Common myeloid progenitor, CD34-positive (primary cell): ENCODE data around the gene NPAS3.

Experiments used
- CTCF ChIA-PET: fragments of 350-600 bp; sonication (Branson Sonifier 250); formaldehyde crosslinking; loops from one replicate; lab custom pipeline; 2021; ENCODE audit warnings: antibody characterized with exemption; lab: Charles Lee
- POLR2A ChIA-PET: fragments of 350-600 bp; sonication (Branson Sonifier 250); formaldehyde crosslinking; loops from one replicate; lab custom pipeline; 2021; ENCODE audit warnings: antibody characterized with exemption; lab: Charles Lee
- DNase-seq, 3 donors: peaks; one replicate each; pipeline versions ENCODE4 v3.0.0 to v3.0.0-alpha.2; 2013
- H3K27ac ChIP-seq, 2 experiments: 1 replicate in 1 of 2; 2 replicates in 1 of 2; pipeline ENCODE4 v1.7.0; 2013; ENCODE audit warnings: inconsistent platforms in 2 of 2, low read length in 2 of 2, mild to moderate bottlenecking in 2 of 2, low read depth in 1 of 2, moderate library complexity in 1 of 2; ENCODE audit not compliant: severe bottlenecking in 2 of 2, insufficient read depth in 1 of 2, poor library complexity in 1 of 2
- H3K27me3 ChIP-seq, 5 experiments: replicated peaks in 2 of 5; 1 replicate in 3 of 5; 2 replicates in 2 of 5; pipeline versions ENCODE4 v1.6.1 to v1.7.0; 2013; ENCODE audit warnings: low read length in 4 of 5, mild to moderate bottlenecking in 2 of 5, moderate library complexity in 2 of 5, inconsistent platforms in 1 of 5; ENCODE audit not compliant: insufficient read depth in 5 of 5, control insufficient read depth in 4 of 5
- H3K36me3 ChIP-seq, 4 experiments: 1 replicate in 2 of 4; 2 replicates in 2 of 4; pipeline versions ENCODE4 v1.6.1 to v1.7.0; 2013; ENCODE audit warnings: low read length in 3 of 4, control low read depth in 1 of 4, mild to moderate bottlenecking in 1 of 4; ENCODE audit not compliant: control insufficient read depth in 4 of 4, insufficient read depth in 4 of 4
- H3K4me1 ChIP-seq, 4 experiments: 1 replicate in 3 of 4; 2 replicates in 1 of 4; pipeline versions ENCODE4 v1.6.1 to v1.7.1; 2013; ENCODE audit warnings: low read length in 3 of 4, mild to moderate bottlenecking in 3 of 4, control low read depth in 1 of 4, inconsistent platforms in 1 of 4, moderate library complexity in 1 of 4; ENCODE audit not compliant: control insufficient read depth in 4 of 4, insufficient read depth in 4 of 4; ENCODE audit errors: control extremely low read depth in 1 of 4
- H3K4me3 ChIP-seq, 7 experiments: 1 replicate in 4 of 7; 2 replicates in 3 of 7; pipeline versions ENCODE4 v1.5.1 to v1.7.0; 2013; ENCODE audit warnings: mild to moderate bottlenecking in 7 of 7, low read length in 6 of 7, moderate library complexity in 6 of 7, inconsistent platforms in 2 of 7, low read depth in 2 of 7, control low read depth in 1 of 7; ENCODE audit not compliant: insufficient read depth in 4 of 7, control insufficient read depth in 1 of 7; ENCODE audit errors: extremely low read depth in 1 of 7
- H3K9me3 ChIP-seq, 5 experiments: 1 replicate in 4 of 5; 2 replicates in 1 of 5; pipeline versions ENCODE4 v1.6.1 to v1.7.1; 2013; ENCODE audit warnings: low read length in 4 of 5, mild to moderate bottlenecking in 2 of 5, inconsistent platforms in 1 of 5, low read depth in 1 of 5, moderate library complexity in 1 of 5; ENCODE audit not compliant: control insufficient read depth in 4 of 5, insufficient read depth in 2 of 5; ENCODE audit errors: control extremely low read depth in 1 of 5
- WGBS: methylation state at CpG from one replicate; pipeline ENCODE4 v1.1.5; 2013; ENCODE audit not compliant: insufficient coverage; 5-methylcytosine and 5-hydroxymethylcytosine counted together

The NPAS3 gene

GRCh38 chr14:32940711-32941667, 2.3 kb downstream of the NPAS3 start:
- H3K27me3 ChIP-seq = peaks cover 5 to 56% (median 24%) of the 10 kb centered on the region in 5 experiments

DNA sequence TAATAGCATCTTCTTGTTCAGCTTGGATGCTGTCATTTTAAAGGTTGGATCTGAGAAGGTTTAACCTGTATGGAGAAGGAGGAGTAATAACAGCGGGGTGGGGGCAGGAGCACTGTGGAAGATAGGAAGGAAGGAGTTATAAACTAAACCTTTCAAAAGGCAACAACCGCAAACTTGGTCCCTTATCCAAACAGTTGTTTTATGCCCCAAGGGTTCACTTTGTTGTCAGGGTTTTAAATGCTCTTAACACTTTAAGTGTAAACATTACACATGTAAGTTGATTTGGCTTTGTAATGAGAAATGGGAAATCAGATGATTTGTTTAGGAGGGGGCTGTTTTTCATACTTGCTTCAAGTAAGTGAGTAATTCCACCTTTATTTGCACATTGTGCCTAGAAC, 3.0 kb downstream of the NPAS3 start:
- Histone ChIP-seq H3K27ac (no peak overlapping the region), H3K4me1 (peaks cover 0 to 18% (median 14%) of the 10 kb centered on the region in 4 experiments), H3K9me3 (no peaks in the 10 kb centered on the region), H3K36me3 (no peaks in the 10 kb centered on the region), H3K4me3 (no peak overlapping the region), H3K27me3 (peaks cover under 1 to 49% (median 22%) of the 10 kb centered on the region in 5 experiments)
- DNase-seq = no peak
- 100% methylated on average over 1 of the region's 2 CpGs for WGBS
- CTCF ChIA-PET = no interaction called here
- POLR2A ChIA-PET = no interaction called here

More at GRCh38 chr14:32940711-32941667, 2.3 kb downstream of the NPAS3 start:
- Histone ChIP-seq H3K27ac (no peak overlapping the region), H3K4me3 (peak overlapping the region in 2 of 7 experiments; percentile 4 to 76), H3K9me3 (no peaks in the 10 kb centered on the region), H3K4me1 (peaks cover 0 to 18% (median 14%) of the 10 kb centered on the region in 4 experiments), H3K36me3 (no peaks in the 10 kb centered on the region)
- ChIA-PET CTCF (no interaction called here), POLR2A (no interaction called here)
- 100% methylated on average over 5 of the region's 7 CpGs for WGBS
- DNase-seq = no peak

GRCh38 chr14:32947081-32947480, 8.4 kb downstream of the NPAS3 start:
- POLR2A ChIA-PET = no interaction called here
- Histone ChIP-seq H3K4me3 (no peak overlapping the region), H3K27me3 (peaks cover 0 to 23% (median 0%) of the 10 kb centered on the region in 5 experiments)

DNA sequence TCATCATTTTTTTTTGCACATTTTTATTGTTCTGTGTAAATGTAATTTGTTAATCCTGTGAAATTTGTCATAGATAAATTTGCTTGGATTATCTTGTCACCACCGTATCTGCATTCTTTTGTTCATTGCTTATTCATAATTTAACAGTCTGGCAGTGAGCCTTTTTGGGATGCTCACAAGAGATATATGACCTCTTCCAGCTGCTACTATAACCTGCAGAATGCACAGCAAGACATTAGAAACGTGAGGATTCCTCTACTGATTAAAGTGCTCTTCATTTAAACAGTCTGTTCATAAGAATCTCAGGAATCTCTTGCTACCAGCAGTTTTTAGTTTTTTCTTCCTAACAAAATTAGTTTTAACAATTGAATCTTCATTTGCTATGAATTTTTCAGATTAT, 9.1 kb downstream of the NPAS3 start:
- Histone ChIP-seq H3K4me1 (no peaks in the 10 kb centered on the region), H3K4me3 (no peak overlapping the region), H3K27ac (no peak overlapping the region), H3K36me3 (no peaks in the 10 kb centered on the region), H3K27me3 (peaks cover 0 to 17% (median 0%) of the 10 kb centered on the region in 5 experiments), H3K9me3 (no peaks in the 10 kb centered on the region)
- no peak for DNase-seq
- ChIA-PET CTCF (no interaction called here), POLR2A (no interaction called here)
- WGBS = no CpG with 5 or more reads among the region's 2 CpGs

More at GRCh38 chr14:32947081-32947480, 8.4 kb downstream of the NPAS3 start:
- Histone ChIP-seq H3K27ac (no peak overlapping the region), H3K4me1 (no peaks in the 10 kb centered on the region), H3K9me3 (no peaks in the 10 kb centered on the region), H3K36me3 (no peaks in the 10 kb centered on the region)
- WGBS = no CpG with 5 or more reads among the region's 1 CpG
- no peak for DNase-seq
- CTCF ChIA-PET = interaction anchor here (1.1 kb wide), 1 partner anchor 53 kb away, joined by 4 read pairs; no protein-coding TSS in a partner anchor

- H3K4me1 ChIP-seq = no peaks in the 10 kb centered on the region
These were observed 11.9 kb downstream of the NPAS3 start for GRCh38 chr14:32950584-32950983.

DNA sequence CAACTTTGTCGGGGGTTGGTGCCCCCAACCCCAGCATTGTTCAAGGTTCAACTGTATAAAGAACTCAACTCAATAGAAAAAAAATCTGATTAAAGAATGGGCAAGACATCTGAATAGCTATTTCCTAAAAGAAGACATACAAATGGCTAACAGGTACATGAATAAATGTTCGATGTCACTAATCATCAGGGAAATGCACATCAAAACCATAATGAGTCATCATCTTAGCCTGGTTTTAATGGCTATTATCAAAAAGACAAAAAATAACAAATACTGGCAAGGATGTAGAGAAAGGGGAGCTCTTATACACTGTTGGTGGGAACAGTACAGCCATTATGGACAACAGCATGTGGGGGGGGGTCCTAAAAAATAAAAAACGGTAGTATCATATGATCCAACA, 28.7 kb downstream of the NPAS3 start:
- Histone ChIP-seq H3K27me3 (peaks cover 0 to 3% (median 0%) of the 10 kb centered on the region in 5 experiments), H3K36me3 (no peaks in the 10 kb centered on the region), H3K4me1 (no peaks in the 10 kb centered on the region), H3K4me3 (no peak overlapping the region), H3K9me3 (no peaks in the 10 kb centered on the region), H3K27ac (no peak overlapping the region)
- no peak for DNase-seq
- WGBS = no CpG with 5 or more reads among the region's 3 CpGs
- CTCF ChIA-PET = no interaction called here
- POLR2A ChIA-PET = no interaction called here

More at GRCh38 chr14:32950584-32950983, 11.9 kb downstream of the NPAS3 start:
- H3K27me3 ChIP-seq = peaks cover 0 to 14% (median 0%) of the 10 kb centered on the region in 5 experiments
- POLR2A ChIA-PET = no interaction called here
- H3K36me3 ChIP-seq = no peaks in the 10 kb centered on the region
- H3K27ac ChIP-seq = no peak overlapping the region
- H3K9me3 ChIP-seq = no peaks in the 10 kb centered on the region
- DNase-seq = no peak
- no peak overlapping the region for H3K4me3 ChIP-seq
- WGBS = 100% methylated on average over 1 of the region's 2 CpGs
- CTCF ChIA-PET = no interaction called here

- Histone ChIP-seq H3K36me3 (no peaks in the 10 kb centered on the region), H3K4me3 (no peak overlapping the region), H3K9me3 (no peaks in the 10 kb centered on the region), H3K27ac (no peak overlapping the region), H3K4me1 (no peaks in the 10 kb centered on the region), H3K27me3 (peaks cover 0 to 3% (median 0%) of the 10 kb centered on the region in 5 experiments)
- WGBS = 100% methylated on average over 1 of the region's 2 CpGs
- no peak for DNase-seq
- CTCF ChIA-PET = interaction anchor here (1.5 kb wide), 1 partner anchor 9 kb away, joined by 3 read pairs; no protein-coding TSS in a partner anchor
- POLR2A ChIA-PET = no interaction called here
These were observed 30.4 kb downstream of the NPAS3 start for GRCh38 chr14:32968972-32969544.
